COR-L47 (cell line): ENCODE measurements around the gene OR2C1.
A peak's percentile ranks its signal among the peaks of the same experiment; 100 is the strongest.

Experiments used
- DNase-seq: peaks from one replicate; lab custom pipeline; 2025; lab: John Stamatoyannopoulos, UW

Gene OR2C1

GRCh38 chr16:3355589-3355988, at the start of gene OR2C1:
TSS of gene OR2C1 (plus strand) at chr16:3355889. CDS start at chr16:3355941, 52 bp downstream.
- no peak for DNase-seq

GRCh38 chr16:3306078-3306477, 49.6 kb upstream of the OR2C1 start:
- DNase-seq: no peak

- no peak for DNase-seq
Observed at GRCh38 chr16:3311496-3311895, 44.2 kb upstream of the OR2C1 start.

GRCh38 chr16:3317315-3317999, 38.2 kb upstream of the OR2C1 start:
- DNase-seq: no peak

- no peak for DNase-seq
Observed at GRCh38 chr16:3321816-3322215, 33.9 kb upstream of the OR2C1 start.

- no peak for DNase-seq
Observed at GRCh38 chr16:3327514-3327913, 28.2 kb upstream of the OR2C1 start.

GRCh38 chr16:3328104-3328503, 27.6 kb upstream of the OR2C1 start:
- DNase-seq: no peak

- DNase-seq: no peak
Observed at GRCh38 chr16:3328643-3329042, 27.0 kb upstream of the OR2C1 start.

- no peak for DNase-seq
Observed at GRCh38 chr16:3346041-3346440, 9.6 kb upstream of the OR2C1 start.

GRCh38 chr16:3347586-3347985, 8.1 kb upstream of the OR2C1 start:
- no peak for DNase-seq

GRCh38 chr16:3348547-3349167, 7.0 kb upstream of the OR2C1 start:
- DNase-seq: no peak

- DNase-seq: no peak
Observed at GRCh38 chr16:3349175-3349574, 6.5 kb upstream of the OR2C1 start.

- no peak for DNase-seq
Observed at GRCh38 chr16:3356118-3356517, 429 bp downstream of the OR2C1 start.

GRCh38 chr16:3358871-3359270, 3.2 kb downstream of the OR2C1 start:
- DNase-seq: no peak

- no peak for DNase-seq
Observed at GRCh38 chr16:3362931-3363330, 7.2 kb downstream of the OR2C1 start.

GRCh38 chr16:3363793-3364192, 8.1 kb downstream of the OR2C1 start:
- DNase-seq: peak; percentile 15

- peak; percentile 96 for DNase-seq
Observed at GRCh38 chr16:3364774-3365427, 9.2 kb downstream of the OR2C1 start.

GRCh38 chr16:3369073-3369472, 13.4 kb downstream of the OR2C1 start:
- no peak for DNase-seq

- no peak for DNase-seq
Observed at GRCh38 chr16:3375680-3376079, 20.0 kb downstream of the OR2C1 start.

- DNase-seq: no peak
Observed at GRCh38 chr16:3377917-3378316, 22.2 kb downstream of the OR2C1 start.

- no peak for DNase-seq
Observed at GRCh38 chr16:3383045-3383448, 27.4 kb downstream of the OR2C1 start.

- DNase-seq: no peak
Observed at GRCh38 chr16:3388325-3388724, 32.6 kb downstream of the OR2C1 start.

GRCh38 chr16:3389663-3390338, 34.1 kb downstream of the OR2C1 start:
- no peak for DNase-seq
